Activated CD8-positive, alpha-beta memory T cell treated with anti-CD3 and anti-CD28 coated beads, Interleukin-2, amount 10 ng/mL, durations not matched to agents 7 days and 5 days (primary cell): ENCODE measurements around the gene DNHD1. TPM values are rescaled to one million over a fixed set of nuclear protein-coding genes. Genes with fewer than 3 reads are reported as not detected.

ENCODE experiments used
- ATAC-seq: fragments of 150-1000 bp; cut with Tn5 transposase; one replicate; pipeline ENCODE4 v1.10.0; 2021; ENCODE audit warnings: moderate library complexity
- CTCF ChIA-PET: fragments of 350-600 bp; sonication (Branson Sonifier 250); formaldehyde crosslinking; loops from one replicate; lab custom pipeline; 2021; ENCODE audit warnings: antibody characterized with exemption; lab: Charles Lee
- DNase-seq: peaks from one replicate; pipeline ENCODE4 v3.0.0-alpha.2; 2020
- H3K27ac Mint-ChIP-seq: one replicate; pipeline ENCODE4 v1.8.0; 2021; ENCODE audit warnings: mild to moderate bottlenecking, mixed read lengths
- H3K27me3 Mint-ChIP-seq: one replicate; pipeline ENCODE4 v1.8.0; 2021; ENCODE audit warnings: mixed read lengths
- H3K36me3 Mint-ChIP-seq: one replicate; pipeline ENCODE4 v1.8.0; 2021; ENCODE audit warnings: mild to moderate bottlenecking, mixed read lengths
- H3K4me1 Mint-ChIP-seq: one replicate; pipeline ENCODE4 v1.8.0; 2021; ENCODE audit warnings: mixed read lengths
- H3K4me3 Mint-ChIP-seq: one replicate; pipeline ENCODE4 v1.8.0; 2021; ENCODE audit warnings: mild to moderate bottlenecking, moderate library complexity, mixed read lengths
- H3K9me3 Mint-ChIP-seq: one replicate; pipeline ENCODE4 v1.8.0; 2022; ENCODE audit warnings: low read depth, mixed read lengths
- total RNA-seq, 2 experiments: library from RNA; stranded (reverse); gene quantifications; one replicate each; pipeline ENCODE4 v1.2.3, GENCODE V29; 2021

DNHD1 gene
- total RNA-seq, 2 experiments from 2014 or later: 17.4 to 25.3 TPM

DNA sequence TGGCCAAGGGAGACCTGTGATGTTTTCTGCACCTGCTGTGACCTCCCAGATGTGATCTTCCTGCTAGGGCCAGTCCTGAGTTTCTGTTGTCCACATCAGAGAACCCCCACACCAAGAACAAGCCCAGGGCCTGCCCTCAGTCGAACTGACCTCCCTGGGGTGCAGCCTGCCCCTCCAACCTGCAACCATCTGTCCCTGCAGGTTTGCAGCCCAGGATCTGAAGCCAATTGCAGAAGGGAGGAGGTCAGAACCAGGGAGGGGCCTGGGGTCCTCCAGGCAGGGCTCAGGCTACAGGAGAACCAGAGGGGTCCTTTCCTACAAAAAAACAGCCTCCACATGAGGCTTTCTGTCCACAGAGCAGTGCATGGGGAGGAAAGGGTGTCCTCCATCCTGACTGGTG lies 24.1 kb upstream of the DNHD1 start:
- DNase-seq (no peak), ATAC-seq (no peak)
- CTCF ChIA-PET: interaction anchor here (0.9 to 4.3 kb wide), 6 partner anchors 29 to 98 kb away, joined by 4 to 19 read pairs (median 8); partner anchors contain the start of gene APBB1
- Mint-ChIP-seq H3K4me3 (peak overlapping the region; percentile 80), H3K9me3 (no peaks in the 10 kb centered on the region), H3K27ac (no peak overlapping the region), H3K36me3 (peaks cover 2% of the 10 kb centered on the region), H3K4me1 (peaks cover 12% of the 10 kb centered on the region), H3K27me3 (no peaks in the 10 kb centered on the region)

DNA sequence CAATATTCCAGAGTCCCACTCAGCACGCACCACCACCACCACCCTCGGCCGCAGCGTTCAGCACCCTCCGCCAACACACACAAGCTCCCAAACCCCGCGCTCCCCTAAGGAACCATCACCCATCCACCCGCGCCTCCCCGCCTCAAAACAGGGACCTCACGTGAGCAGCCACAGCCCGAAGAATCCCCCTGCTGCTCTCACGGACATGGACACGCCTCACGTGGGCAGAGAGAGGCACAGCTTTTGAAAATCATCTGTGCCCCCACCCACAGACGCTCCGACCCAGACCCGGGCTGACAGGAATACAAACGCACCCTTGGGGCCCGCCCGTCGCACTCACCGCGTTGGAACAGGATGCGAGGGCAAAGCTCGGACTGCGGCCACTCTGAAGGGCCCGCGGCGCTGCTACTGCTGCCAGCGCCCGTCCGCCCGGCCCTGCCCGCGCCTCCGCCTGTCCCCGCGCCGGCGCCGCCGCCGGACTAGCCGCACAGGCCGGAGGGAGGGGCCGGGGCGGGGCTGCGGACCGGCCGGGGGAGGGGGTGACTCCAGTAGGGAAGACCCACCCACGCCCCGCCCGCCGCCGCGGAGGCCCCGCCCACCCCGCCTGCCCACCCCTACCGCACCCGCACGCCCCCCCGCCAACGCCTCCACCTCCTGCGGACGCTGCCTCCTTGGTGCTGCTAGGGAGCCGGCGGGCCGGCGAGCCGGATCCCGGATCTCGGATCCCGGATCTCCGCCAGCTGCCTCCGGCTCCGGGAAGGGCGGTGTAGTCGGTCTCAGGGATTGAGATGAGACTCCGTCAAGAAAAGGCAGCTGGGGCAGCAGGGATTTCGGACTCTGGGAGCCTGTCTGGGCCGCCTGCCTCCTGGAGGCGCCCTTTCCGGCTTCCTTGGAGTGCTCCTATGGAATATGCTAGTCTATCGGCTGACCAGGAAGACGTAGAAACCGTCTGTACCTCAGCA lies 23.3 kb upstream of the DNHD1 start, which contains the start of gene TRIM3:
Gene TRIM3, minus strand, starts transcription at position 491 of the 962 bp plus-strand sequence. CDS start 8,246 bp downstream, outside the sequence.
- H3K36me3 Mint-ChIP-seq: peaks cover 4% of the 10 kb centered on the region
- peaks cover 12% of the 10 kb centered on the region for H3K4me1 Mint-ChIP-seq
- H3K27ac Mint-ChIP-seq: peak within 1 kb of the TSS; percentile 31
- DNase-seq: peak; percentile 75
- H3K27me3 Mint-ChIP-seq: no peaks in the 10 kb centered on the region
- CTCF ChIA-PET: interaction anchor here (0.9 to 4.3 kb wide), 4 partner anchors 30 to 99 kb away, joined by 4 to 19 read pairs (median 12); partner anchors contain the start of gene APBB1
- H3K9me3 Mint-ChIP-seq: no peaks in the 10 kb centered on the region
- peak within 1 kb of the TSS; percentile 80 for H3K4me3 Mint-ChIP-seq
- peak; percentile 82 for ATAC-seq

DNA sequence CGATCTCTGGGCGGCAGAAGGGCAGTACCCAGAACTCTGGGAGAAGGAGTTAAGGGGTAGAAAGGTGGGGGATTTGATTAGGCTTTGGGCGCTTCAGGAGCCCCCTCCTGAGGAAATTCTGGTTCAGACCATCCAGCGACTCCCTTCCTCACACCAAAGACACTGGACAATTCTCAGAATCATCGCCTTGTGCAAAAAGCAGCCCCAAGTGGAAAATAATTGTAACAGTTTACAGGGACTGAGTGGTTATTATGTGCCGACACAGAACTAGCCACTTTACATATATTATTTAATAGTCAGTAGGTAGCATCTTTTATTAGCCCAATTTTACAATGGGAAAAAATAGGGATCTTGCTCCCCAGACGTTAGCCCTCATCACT lies 22.7 kb upstream of the DNHD1 start:
- no peak overlapping the region for H3K27ac Mint-ChIP-seq
- peak overlapping the region; percentile 45 for H3K4me3 Mint-ChIP-seq
- CTCF ChIA-PET: interaction anchor here (1.3 to 4.3 kb wide), 2 partner anchors 10 to 96 kb away, joined by 4 to 19 read pairs; no protein-coding TSS in a partner anchor
- H3K9me3 Mint-ChIP-seq: no peaks in the 10 kb centered on the region
- peaks cover 14% of the 10 kb centered on the region for H3K4me1 Mint-ChIP-seq
- ATAC-seq (no peak), DNase-seq (no peak)
- no peaks in the 10 kb centered on the region for H3K27me3 Mint-ChIP-seq
- peaks cover 8% of the 10 kb centered on the region for H3K36me3 Mint-ChIP-seq

DNA sequence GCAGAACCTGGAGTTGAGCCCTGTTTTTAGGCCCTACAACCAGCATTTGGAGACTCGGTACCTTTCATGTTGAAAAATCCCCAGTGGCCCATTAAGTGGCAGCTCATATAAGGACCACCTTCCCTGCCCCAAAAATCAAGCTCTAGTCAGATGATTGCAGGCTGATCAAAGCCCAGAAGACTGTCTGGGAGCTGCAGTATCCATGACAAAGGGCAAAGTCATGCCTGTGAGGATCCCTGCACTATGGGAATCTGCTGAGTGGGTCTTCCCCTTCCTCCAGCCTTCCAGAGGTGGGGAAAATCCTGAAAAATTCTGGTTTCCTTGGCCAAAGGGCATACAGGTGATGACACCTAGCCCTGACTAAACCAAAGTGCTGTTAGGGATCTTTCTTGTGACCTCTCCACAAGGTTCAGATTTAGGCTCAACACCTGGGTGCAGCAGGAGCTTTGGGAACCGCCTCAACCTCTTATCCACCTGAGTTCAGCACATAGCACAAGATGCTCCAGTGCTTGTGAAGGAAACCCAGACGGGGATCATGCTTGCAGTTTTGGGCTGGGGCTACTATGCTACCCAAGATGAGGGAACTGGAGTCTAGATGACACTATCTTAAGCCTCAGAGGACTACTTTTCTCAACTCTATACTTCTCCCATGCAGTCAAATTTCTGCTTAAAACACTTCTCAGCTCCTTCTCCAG lies 22.1 kb upstream of the DNHD1 start:
- DNase-seq (no peak), ATAC-seq (no peak)
- Mint-ChIP-seq H3K4me1 (peaks cover 18% of the 10 kb centered on the region), H3K36me3 (peaks cover 8% of the 10 kb centered on the region), H3K27ac (no peak overlapping the region), H3K9me3 (no peaks in the 10 kb centered on the region), H3K27me3 (no peaks in the 10 kb centered on the region), H3K4me3 (peak overlapping the region; percentile 5)
- CTCF ChIA-PET: interaction anchor here (1.3 to 4.3 kb wide), 2 partner anchors 10 to 96 kb away, joined by 4 to 19 read pairs; no protein-coding TSS in a partner anchor

DNA sequence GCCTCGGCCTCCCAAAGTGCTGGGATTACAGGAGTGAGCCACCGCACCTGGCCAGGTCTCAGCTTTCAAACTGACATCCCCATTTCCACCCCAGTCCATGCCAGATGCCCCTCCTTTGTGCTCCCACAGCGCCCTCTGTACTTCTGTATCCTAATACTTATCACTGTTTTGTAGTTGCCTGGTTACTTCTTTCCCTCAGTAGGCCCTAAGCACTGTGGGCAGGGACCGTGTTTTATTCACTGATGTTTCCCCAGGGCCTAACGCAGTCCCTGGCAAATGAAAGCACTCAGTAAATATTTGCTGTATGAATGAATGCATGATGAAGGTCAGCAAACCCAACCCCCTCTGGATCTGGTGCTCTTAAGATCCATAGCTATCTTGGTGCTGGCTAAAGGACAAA lies 21.1 kb upstream of the DNHD1 start:
- no peaks in the 10 kb centered on the region for H3K27me3 Mint-ChIP-seq
- H3K36me3 Mint-ChIP-seq: peaks cover 8% of the 10 kb centered on the region
- H3K4me3 Mint-ChIP-seq: no peak overlapping the region
- H3K27ac Mint-ChIP-seq: no peak overlapping the region
- ATAC-seq (no peak), DNase-seq (no peak)
- peaks cover 27% of the 10 kb centered on the region for H3K4me1 Mint-ChIP-seq
- H3K9me3 Mint-ChIP-seq: no peaks in the 10 kb centered on the region
- CTCF ChIA-PET: interaction anchor here (1.0 to 4.3 kb wide), 3 partner anchors 9 to 121 kb away, joined by 3 to 19 read pairs (median 4); no protein-coding TSS in a partner anchor

DNA sequence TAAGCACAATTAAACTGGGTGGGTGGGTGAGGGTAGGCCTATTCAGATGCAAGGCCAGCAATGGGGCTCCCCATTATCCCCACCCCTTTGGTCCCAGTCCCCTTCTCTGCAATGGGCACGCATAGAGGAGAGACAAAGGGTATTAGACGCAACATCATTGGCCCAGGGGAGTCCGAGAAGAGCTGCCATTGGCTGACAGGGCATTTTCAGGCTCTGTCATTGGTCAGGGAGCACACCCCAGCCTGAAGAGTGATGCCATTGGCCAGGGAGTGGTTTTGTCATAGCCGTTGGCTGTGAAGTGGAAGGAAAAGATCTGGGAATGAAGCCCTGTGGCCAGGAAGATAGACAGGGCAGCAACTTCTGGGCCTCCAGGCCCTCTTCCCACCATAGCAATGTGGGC lies 20.5 kb upstream of the DNHD1 start:
- peaks cover 10% of the 10 kb centered on the region for H3K36me3 Mint-ChIP-seq
- ATAC-seq: no peak
- CTCF ChIA-PET: interaction anchor here (1.0 to 4.3 kb wide), 2 partner anchors 98 to 122 kb away, joined by 3 to 19 read pairs; no protein-coding TSS in a partner anchor
- H3K27me3 Mint-ChIP-seq: no peaks in the 10 kb centered on the region
- H3K4me1 Mint-ChIP-seq: peaks cover 23% of the 10 kb centered on the region
- H3K9me3 Mint-ChIP-seq: no peaks in the 10 kb centered on the region
- no peak overlapping the region for H3K27ac Mint-ChIP-seq
- no peak overlapping the region for H3K4me3 Mint-ChIP-seq
- DNase-seq: no peak

DNA sequence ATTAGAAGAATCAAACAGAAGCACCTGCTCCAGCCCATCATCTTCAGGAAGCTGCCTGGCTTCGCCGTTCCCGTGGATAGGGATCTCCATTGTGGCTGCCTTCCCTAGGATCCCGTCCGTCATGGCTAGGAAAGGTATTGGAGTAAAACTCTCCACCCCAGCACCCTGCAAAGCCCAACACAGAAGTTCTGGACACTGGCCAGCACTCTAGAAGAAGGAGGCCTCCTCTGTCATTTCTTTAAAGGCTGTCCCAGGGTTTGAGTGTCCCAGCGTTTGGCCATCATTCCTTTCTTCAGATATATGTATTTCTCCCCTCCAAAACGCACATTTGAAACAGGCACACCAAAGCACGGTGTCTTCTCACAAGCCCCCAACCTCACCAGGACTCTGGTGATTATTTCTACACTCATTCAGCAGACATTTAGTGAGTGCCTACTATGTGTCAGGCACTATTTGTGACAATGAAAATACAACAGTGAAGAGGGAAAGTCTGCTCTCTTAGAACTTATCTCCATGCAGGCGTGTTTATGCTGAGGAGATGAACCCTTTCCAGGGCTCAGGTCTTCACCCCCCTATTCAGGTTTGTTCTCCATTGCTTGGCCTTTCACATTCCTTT lies 16.7 kb upstream of the DNHD1 start:
- DNase-seq (no peak), ATAC-seq (no peak)
- H3K27ac Mint-ChIP-seq: peak overlapping the region; percentile 95
- H3K27me3 Mint-ChIP-seq: no peaks in the 10 kb centered on the region
- no peaks in the 10 kb centered on the region for H3K9me3 Mint-ChIP-seq
- CTCF ChIA-PET: interaction anchor here (0.9 to 3.7 kb wide), 2 partner anchors 37 to 101 kb away, joined by 3 to 39 read pairs; no protein-coding TSS in a partner anchor
- H3K4me1 Mint-ChIP-seq: peaks cover 32% of the 10 kb centered on the region
- H3K4me3 Mint-ChIP-seq: peak overlapping the region; percentile 86
- H3K36me3 Mint-ChIP-seq: peaks cover 23% of the 10 kb centered on the region

DNA sequence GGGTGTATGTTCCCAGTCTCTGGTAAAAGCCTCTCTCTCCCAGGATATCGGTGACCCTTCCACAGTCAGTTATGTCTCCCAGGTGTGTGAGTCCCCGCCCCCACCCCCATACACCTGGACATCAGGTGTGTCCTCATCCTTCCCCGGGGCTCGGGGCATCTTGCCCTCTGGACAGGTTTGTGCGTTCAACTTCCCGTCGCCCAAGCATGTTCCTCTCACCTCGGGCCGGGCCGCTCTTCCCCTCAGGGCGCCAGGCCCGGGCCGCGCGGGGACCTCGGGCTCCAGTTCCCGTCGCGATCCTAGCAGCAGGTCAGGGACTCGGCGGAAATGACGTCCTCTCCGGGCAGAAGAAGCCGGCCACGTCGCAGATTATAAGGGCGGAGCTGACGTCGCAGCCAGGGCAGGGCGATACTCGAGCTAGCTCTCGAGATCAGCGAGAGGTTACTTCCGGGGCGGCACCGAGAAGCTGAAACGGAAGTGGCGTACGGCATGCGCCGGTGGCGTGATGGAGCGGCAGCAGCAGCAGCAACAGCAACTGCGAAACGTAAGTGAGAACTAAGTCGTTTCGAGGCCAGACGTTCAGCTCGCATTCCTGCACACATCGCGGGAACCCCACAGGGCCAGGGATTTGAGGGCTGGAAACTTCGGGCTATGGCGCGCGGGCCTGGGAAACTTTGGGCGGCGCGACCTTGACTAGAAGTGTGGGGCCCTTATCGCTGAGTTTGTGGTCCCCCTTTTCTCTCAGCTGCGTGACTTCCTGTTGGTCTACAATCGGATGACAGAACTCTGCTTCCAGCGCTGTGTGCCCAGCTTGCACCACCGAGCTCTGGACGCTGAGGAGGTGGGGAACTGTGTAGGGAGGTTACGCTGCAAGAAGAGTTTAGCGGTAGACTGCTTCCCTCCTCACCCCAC lies 15.8 kb upstream of the DNHD1 start, which contains the start of the genes ARFIP2 and TIMM10B:
Gene ARFIP2, minus strand, starts transcription at position 320 of the 912 bp plus-strand sequence. CDS start 910 bp downstream, outside the sequence.
Gene TIMM10B, plus strand, starts transcription at position 490 of the 912 bp plus-strand sequence. Its CDS starts 16 bp downstream, at position 506.
- H3K4me3 Mint-ChIP-seq: peak within 1 kb of the TSS; percentile 86
- CTCF ChIA-PET: interaction anchor here (0.9 to 3.7 kb wide), 14 partner anchors 12 to 202 kb away, joined by 3 to 39 read pairs (median 5); partner anchors contain the start of genes APBB1, MRPL17, SMPD1 and TAF10
- DNase-seq (peak; percentile 99), ATAC-seq (peak; percentile 98)
- H3K36me3 Mint-ChIP-seq: peaks cover 23% of the 10 kb centered on the region
- peak within 1 kb of the TSS; percentile 95 for H3K27ac Mint-ChIP-seq
- peaks cover 32% of the 10 kb centered on the region for H3K4me1 Mint-ChIP-seq
- H3K27me3 Mint-ChIP-seq: no peaks in the 10 kb centered on the region
- no peaks in the 10 kb centered on the region for H3K9me3 Mint-ChIP-seq

DNA sequence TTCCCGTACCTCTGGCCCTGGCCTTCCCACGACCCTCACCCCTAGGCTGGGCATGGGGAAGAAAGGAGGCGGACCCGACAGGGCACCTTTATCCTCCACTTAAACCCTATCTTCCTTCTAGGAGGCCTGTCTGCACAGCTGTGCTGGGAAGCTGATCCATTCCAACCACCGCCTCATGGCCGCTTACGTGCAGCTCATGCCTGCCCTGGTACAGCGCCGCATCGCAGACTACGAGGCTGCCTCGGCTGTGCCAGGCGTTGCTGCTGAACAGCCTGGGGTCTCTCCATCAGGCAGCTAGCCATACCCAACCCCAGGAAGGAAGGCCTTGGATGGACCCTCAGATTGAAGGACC lies 15.2 kb upstream of the DNHD1 start:
- peaks cover 32% of the 10 kb centered on the region for H3K4me1 Mint-ChIP-seq
- peak overlapping the region; percentile 95 for H3K27ac Mint-ChIP-seq
- peak; percentile 2 for ATAC-seq
- no peaks in the 10 kb centered on the region for H3K9me3 Mint-ChIP-seq
- DNase-seq: no peak
- H3K36me3 Mint-ChIP-seq: peaks cover 21% of the 10 kb centered on the region
- CTCF ChIA-PET: interaction anchor here (0.9 to 3.7 kb wide), 12 partner anchors 12 to 201 kb away, joined by 3 to 39 read pairs (median 6); partner anchors contain the start of genes APBB1, MRPL17 and SMPD1
- no peaks in the 10 kb centered on the region for H3K27me3 Mint-ChIP-seq
- peak overlapping the region; percentile 86 for H3K4me3 Mint-ChIP-seq

DNA sequence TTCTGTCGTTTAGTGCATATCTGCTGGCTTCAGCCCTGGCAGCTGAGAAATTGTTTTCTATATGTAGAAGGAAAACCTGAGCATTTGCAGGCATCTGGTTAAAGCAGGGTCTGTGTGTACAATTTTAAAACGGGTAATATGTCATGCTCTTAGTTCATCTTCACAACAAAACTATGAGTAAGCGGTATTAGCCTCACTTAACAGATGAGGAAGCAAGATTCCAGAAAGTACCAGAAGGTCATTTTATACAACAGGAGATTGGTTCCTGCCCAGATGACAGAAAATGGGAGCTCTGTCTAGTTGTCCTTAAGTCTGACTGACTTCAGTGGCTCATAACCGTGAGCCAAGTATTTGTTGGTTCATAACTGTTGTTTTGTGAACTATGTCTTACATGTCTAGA lies 14.6 kb upstream of the DNHD1 start:
- peaks cover 32% of the 10 kb centered on the region for H3K4me1 Mint-ChIP-seq
- H3K9me3 Mint-ChIP-seq: no peaks in the 10 kb centered on the region
- peaks cover 21% of the 10 kb centered on the region for H3K36me3 Mint-ChIP-seq
- peak overlapping the region; percentile 95 for H3K27ac Mint-ChIP-seq
- DNase-seq: no peak
- CTCF ChIA-PET: interaction anchor here (0.8 to 3.7 kb wide), 10 partner anchors 22 to 122 kb away, joined by 3 to 39 read pairs (median 6); partner anchors contain the start of genes APBB1 and SMPD1
- ATAC-seq: no peak
- H3K27me3 Mint-ChIP-seq: no peaks in the 10 kb centered on the region
- peak overlapping the region; percentile 86 for H3K4me3 Mint-ChIP-seq

DNA sequence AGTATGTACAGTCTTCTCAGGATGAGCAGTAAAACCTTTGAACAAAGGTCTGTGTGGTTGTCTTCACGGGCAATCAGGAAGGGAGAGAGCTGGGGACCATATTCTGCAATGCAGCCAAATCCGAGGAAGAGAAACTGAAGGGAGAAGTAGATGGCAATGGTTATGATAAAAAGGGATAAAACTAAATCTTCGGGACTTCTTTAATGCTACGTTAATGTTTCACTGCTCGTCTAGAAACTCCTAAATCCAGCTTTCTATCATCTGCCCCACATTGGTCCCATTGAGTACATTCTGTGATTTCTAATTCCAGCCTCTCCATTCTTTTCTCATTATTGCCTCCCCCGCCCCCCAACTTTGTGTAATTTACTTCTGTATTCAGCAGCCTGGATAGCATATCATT lies 14.1 kb upstream of the DNHD1 start:
- Mint-ChIP-seq H3K4me3 (peak overlapping the region; percentile 86), H3K4me1 (peaks cover 32% of the 10 kb centered on the region), H3K9me3 (no peaks in the 10 kb centered on the region), H3K36me3 (peaks cover 23% of the 10 kb centered on the region), H3K27me3 (no peaks in the 10 kb centered on the region), H3K27ac (peak overlapping the region; percentile 20)
- no peak for DNase-seq
- ATAC-seq: no peak
- CTCF ChIA-PET: interaction anchor here (0.8 to 3.7 kb wide), 6 partner anchors 23 to 122 kb away, joined by 3 to 39 read pairs (median 7); no protein-coding TSS in a partner anchor
